Activated CD8-positive, alpha-beta memory T cell treated with anti-CD3 and anti-CD28 coated beads for 4 hours (primary cell): ENCODE measurements around the gene RASSF3.

ENCODE experiments used
- DNase-seq, 2 donors: peaks; one replicate each; pipeline ENCODE4 v3.0.0-alpha.2; 2020; ENCODE audit warnings: low read depth in 2 of 2

RASSF3 gene

DNA sequence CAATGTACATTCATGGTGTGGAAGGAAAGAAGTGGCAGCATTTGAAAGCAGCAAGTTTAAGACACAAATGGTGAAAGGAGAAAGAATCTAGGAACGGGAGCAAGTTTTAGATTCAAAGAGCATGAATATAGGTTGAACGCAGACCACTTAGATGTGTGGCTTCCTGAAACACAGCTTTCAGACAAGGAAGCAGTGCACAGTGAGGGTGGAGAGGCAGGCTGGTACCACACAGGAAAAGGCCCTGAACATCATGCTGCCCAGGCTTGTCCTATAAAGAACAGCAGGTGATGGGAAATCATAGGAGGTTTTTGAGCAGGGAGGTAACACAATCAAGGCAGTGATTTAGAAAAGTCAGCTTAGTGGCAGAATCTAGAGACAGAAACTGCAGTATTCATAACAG lies 113.3 kb downstream of the RASSF3 start:
- no peak for DNase-seq

DNA sequence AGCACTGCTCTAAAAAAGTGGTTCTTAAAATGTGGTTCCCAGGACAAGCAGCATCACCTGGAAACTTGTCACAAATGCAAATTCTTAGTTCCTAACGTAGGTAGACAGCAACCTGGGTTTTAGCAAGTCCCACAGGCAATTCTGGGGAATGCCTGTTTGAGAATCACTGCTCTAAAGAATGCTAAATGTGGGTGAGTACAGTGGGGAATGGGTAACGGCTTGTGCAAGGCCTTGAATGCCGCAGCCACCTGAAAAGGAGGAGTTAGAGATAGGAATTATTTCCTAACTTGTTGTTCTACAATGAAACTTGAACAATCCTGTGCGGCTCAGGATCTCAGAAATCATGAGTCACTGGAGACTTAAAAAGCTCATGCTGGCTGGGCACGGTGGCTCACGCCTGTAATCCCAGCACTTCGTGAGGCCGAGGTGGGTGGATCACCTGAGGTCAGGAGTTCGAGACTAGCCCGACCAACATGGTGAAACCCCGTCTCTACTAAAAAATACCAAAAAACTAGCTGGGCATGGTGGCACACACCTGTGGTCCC lies 114.0 kb downstream of the RASSF3 start:
- DNase-seq: no peak

DNA sequence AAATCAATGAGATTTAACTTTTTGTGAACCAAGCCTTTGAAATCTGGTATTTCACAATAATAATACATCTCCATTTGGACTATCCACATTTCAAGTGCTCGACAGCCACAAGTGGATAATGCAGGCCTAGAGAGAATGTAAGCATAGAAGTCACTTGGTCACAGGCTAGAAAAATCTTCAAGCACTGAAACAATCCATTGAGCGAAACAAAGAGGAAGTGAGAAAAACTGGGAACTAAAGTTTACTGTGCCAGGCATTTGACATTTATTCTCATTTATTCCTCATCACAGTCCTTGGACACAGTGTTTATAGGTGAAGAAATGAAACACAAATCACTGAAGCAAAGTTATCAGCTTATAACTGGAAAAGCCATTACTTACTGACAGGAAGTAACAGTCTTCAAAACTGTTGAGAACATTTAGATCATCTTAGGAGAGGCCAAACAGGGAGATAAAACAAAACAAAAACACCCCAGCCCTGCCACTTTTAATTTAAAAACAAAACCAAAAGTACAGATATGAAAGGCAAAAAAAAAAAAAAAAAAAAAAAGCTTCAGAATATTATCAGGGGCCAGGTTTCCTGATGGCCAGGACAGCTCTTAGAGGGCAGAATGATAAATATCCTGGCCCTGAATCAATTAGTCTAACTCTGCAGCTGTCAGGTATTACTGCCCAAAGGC lies 119.8 kb downstream of the RASSF3 start:
- no peak for DNase-seq

DNA sequence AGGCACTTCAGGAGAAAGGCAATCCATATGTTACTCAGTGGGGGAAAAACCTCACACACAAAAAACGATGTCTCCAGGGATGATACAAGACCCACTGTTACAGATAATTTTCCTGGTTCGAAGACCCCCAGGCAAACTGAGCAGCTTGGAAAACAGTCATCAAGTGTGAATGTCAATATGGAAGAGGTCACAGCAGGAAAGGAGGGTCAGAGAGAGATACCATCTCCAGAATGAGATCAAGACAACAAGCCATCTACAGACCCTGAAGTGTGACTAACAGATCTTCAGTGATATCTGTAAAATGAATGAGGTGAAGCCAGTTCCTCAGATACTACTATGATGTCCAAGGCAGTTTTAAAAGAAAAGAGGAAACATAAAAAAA lies 120.3 kb downstream of the RASSF3 start:
- DNase-seq: no peak

DNA sequence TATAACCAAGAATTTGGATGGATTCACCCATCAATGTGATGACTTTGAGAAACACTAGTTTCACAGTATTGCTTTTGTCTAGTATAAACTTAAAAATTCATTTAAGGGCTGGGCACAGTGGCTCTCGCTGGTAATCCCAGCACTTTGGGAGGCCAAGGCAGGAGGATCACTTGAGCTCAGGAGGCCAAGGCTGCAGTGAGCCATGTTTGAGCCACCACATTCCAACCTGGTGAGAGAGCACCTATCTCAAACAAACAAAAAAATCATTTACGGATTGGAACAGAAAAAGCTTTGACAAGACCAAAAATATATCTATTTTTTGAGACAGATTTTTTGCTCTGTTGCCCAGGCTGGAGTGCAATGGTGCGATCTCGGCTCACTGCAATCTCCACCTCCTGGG lies 121.4 kb downstream of the RASSF3 start:
- DNase-seq: no peak

DNA sequence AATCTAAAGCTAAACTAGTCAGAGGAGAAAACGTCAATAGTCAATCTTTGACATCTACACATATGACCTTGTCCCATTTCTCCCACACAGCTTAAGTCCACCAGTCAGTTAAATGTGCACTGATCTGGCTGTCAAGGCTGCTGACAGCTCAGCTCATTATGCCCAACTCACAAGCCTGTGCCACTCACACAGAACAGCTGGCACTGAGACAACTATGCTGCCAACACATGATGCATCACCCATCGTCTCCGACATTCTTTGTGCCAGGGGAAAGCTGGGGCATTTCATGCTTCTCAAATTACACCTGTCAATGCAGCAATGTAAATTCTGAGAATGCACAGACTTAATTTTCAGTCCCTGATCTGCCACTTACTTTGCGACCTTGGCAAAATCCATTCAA lies 123.6 kb downstream of the RASSF3 start:
- no peak for DNase-seq

DNA sequence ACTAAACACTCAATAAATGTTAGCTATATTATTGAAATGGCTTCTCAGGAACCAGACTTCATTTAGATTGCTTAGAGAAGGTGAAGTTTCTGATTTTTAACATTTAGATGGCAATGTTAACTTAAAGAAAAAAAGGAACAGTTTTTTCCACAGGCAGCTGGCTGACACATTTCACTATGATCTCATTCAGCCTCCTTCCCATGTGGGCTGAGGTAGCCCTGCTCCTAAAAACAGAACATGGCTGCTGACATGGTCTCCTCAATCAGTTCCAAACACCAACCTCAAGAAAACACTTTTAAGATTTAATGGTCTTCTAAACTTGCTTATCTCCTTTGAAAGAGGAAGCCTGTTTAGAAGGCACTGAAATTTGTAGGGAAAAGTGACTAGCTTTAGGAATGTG lies 125.1 kb downstream of the RASSF3 start:
- DNase-seq: no peak

DNA sequence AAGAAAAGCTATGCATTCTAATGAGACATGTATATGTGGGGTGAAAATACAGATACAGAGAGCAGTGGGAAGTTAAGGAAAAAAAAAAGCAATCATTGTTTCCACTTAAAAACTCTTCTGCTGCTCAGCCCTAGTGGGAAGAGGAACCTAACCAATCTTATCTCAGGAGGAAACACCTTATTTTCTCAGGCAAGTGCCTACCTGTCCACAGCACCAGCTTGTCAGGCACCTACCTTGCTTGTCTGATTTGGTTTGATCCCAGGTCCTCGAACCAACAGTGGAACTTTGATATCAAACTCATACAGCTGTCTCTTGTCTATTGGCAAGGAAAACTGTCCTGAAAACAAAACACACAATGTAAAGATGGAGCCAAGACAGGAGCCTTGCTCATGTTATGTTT lies 126.5 kb downstream of the RASSF3 start:
- DNase-seq: no peak

DNA sequence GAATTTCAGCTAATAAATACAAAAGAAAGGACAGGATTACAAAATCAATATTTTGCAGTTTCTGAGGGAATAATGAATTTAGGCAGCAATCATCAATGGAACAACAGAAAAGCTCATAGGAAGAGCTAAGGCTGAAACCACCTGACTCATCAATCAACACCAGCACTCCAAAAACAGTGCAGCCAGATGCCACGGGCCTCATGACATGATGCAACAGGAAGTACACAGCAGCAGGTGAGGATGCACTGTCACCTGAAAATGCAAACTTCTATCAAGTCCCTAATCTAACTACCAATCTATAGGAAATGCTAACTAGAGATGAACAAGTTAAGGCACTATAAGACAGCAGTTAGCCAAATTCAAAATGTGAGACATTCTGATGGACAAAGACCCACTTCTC lies 127.2 kb downstream of the RASSF3 start:
- DNase-seq: no peak

DNA sequence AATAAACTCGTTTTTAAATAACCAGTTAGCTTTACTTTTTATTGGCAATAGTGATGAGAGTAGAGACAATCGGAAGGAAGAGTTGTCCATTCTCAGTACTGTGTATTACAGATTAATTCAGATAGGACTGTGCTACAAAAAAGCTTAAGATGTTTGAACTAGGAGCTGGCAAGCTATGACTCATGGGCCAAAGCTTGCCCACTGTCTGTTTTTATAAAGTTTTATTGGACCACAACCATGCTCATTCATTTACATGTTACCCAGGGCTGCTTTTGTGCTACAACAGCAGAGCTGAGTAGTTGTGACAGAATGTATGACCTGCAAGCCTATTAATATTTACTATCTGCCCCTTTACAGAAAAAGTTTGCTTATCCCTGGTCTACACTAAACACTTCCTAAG lies 129.5 kb downstream of the RASSF3 start:
- no peak for DNase-seq

DNA sequence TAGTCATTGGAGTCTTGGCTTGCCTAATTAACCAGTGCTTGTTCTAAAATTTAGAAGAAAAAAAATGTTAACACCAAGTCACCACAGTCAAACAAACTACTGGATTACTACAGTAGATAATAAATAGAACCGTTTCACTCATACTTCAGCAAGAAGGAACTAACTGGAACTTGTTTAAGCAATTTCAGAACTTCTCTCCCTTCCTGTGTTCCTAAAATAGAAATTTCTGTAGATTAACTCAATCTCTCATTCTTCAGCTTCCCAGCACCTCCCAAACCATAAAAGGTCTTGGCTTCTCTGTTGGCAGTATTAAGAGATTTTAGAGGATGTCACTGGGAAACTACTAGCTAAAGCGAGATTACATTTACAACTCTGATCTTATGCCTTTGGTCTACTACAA lies 130.4 kb downstream of the RASSF3 start:
- DNase-seq: no peak

DNA sequence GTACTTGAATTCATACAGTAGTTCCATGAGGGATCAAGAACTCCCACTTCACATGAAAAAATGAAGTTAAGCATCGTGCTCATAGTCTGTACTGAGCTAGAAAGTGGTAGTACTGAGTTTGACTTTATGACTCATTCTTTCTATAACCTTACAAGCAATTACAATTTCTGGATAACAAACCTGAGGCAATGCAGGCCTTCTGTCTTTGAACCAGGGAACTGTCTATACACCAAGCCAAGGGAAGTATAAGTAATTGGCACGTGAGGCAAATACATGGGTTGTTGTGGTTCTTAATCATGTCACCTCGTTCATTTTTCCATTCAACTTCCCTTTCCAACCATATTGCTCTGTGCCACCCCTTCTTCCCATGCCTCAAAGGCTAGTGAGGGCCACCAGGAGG lies 132.1 kb downstream of the RASSF3 start:
- DNase-seq: no peak

DNA sequence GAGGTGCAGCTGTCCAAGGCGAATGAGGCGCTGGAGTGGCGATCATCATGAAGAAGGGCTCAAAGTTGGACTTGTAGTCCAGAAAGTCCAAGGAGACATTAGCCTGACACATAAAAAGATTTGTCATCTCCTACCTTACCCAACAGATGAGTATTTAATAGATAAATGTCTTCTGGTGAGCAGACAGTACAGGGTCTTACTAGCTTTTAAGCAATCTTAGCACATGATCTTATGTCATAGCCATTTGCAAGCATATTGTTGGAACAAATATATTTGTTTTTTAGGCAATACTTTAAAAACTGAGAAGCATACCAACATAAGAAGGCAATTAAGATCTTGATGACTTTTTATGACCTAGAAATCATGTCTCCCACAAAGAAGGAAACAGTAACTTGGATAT lies 132.9 kb downstream of the RASSF3 start:
- DNase-seq: no peak

DNA sequence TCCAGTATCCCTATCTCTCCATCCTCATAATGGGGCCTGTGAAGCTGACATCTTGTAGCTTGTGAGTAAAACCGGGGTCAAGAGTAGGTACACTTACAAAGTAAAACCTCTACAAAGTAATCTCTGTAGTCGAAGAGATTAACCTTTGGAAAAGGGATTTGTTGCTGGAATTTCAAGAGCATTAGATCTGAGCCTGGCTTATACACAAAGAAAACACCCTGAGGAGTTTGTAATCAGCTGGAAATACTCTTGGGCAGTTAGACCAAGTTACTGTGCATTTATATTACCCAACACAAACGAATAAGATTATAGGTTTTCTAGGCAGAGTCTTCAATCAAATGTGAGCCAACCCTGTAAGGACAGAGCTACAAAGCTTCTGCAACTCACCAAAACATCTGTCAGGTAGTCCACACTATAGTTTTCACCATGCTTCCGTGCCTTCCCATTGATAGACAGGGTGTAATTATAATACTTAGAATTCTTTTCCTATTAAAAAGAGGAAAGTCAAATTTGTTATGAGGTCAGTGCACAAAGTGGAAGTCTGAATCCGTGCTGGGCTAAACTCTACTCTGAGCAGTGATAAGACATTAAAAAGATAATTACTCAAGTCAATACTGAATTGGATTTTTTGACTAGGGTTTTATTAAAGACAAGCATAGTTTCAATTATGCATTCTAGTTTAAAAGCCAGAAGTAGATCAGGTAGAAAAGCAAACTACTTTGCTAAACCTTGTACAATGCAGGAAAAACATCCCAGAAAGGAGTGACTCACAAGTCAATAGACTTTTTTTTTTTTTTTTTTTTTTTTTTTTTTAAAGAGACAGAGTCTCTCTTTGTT lies 134.3 kb downstream of the RASSF3 start:
- DNase-seq: no peak

DNA sequence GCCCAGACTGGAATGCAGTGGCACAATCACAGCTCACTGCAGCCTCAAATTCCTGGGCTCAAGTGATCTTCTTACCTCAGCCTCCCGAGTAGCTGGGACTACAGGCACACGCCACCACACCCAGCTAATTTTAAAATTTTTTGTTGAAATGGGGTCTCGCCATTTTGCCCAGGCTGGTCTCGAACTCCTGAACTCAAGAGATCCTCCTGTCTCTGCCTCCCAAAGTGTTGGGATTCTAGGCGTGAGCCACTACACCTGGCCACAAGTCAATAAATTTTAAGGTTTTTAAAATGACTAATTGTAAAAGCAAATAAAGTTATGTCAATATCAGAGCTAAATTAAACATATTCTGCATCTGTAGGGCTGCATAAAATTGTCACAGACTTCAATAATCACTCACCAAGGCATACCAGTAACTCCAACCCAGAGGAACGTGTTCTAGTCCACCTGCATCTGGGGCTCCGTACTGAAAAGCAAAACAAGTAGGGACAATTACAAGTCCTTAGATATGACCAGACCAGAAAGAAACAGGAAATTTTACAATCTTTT lies 135.0 kb downstream of the RASSF3 start:
- DNase-seq: no peak

DNA sequence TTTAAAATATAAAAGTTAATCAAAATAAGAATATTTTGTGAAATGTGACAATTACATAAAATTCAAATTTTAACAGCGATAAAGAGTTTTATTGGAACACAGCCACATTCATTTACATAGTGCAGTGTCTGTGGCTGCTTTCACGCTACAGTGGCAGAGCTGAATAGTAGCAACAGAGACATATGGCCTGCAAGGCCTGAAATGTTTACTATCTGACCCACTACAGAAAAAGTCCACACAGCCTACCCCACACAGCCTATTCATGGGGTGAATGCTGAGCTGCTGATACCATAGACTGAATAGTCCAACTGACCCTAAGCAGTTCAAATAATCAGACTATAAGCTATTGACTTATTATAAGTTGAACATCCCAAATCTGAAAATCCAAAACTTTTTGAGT lies 135.7 kb downstream of the RASSF3 start:
- no peak for DNase-seq

DNA sequence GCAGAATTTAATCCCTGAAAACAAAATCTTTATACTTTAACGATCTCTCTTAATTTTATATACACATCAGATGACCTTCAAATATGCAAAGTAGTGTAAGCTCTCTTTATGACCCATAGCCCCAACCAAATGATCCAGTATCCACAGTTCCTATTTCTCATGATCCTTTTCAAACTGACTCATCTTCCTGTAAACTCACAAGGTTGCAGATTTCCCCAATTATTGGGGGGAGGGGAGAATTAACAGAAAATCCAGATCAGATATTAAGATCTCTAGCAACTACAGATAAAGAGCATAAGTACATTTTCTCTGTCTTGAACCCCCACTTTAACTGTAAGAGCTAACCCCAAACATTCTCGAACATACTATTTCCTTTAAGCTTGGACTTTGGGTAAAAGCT lies 136.4 kb downstream of the RASSF3 start:
- no peak for DNase-seq
